Measurements from ENCODE around the gene ATXN7L1.

The ATXN7L1 gene

DNA sequence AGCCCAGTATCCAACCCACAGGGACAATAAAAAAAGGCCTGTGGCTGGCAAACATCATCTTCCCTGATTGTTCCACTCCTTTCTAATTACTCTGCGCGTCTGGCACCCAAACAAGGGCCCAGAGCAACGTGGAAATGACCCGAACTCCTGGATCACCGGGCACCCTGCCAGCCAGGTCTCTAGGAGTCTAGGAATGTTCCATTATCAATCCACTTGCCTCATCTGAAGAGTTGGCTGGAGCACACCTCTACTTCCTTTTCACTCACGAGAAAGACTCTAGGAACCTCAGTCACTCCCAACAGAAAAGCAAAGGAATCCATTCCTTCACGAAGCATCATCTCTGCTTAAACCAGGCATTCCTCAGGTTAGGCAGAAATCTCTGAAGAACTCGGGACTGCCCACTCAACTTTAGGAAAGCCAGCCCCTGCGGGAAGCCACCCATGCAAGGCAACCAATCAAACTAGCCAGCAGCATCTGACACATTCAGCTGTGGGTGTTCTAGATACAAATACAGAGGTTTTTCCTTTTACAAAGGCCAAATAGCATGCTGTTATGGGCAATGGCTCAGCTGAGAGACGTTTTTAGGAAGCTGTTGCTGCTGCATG lies 37.7 kb downstream of the ATXN7L1 start:
- no peak for DNase-seq (ENCODE audit: extremely low read depth, low read depth)
- TF ChIP-seq CTCF (IDR thresholded peaks at IDR 0.05; ENCODE audit: low read depth, low read length, missing control alignments), result no peak
- no peak overlapping the region for H3K4me3 ChIP-seq (replicated peaks; ENCODE audit: low read depth, low read length)

DNA sequence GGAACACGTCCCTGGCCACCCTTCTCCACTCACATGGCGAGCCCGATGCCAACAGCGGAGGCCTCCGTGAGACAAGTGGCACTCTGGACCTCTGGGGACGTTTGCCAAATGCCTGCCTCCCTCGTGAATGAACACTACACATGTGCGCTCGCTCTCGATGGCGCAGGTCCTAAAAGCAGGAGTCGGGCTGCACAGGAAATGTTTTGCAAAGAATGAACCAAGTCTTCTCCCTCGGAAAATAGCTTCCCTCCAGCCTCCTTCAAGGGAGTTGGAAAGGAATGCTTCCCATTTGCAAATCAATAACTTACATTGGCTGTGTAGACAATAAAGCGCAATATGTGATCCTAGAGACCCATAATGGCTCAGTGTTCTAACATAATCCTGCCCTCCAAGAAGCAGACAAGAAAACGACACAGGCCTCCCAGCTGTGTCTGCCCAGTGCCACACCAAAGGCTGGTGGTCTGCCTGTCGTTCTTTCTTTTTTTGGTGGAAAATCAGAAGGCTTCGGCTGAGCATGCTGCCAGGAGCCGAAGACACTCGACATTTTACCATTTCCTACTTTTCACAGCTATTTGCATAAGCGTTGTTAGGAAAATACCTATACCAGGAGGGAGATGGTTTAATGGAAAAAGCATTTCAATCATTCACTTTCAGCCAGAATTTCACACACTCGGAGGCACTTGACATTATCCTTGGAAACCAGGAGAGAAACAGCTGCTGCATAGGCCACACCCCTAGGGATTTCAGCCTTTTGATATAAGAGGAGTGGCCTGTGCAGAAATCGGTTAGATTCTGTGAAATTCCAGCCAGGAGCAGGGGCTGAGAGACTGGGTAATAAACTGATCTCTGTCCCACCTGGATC lies 38.4 kb downstream of the ATXN7L1 start:
- no peak for TF ChIP-seq CTCF (IDR thresholded peaks at IDR 0.05; ENCODE audit: low read depth, low read length, missing control alignments)
- no peak for DNase-seq (ENCODE audit: extremely low read depth, low read depth)
- no peak overlapping the region for H3K4me3 ChIP-seq (replicated peaks; ENCODE audit: low read depth, low read length)

DNA sequence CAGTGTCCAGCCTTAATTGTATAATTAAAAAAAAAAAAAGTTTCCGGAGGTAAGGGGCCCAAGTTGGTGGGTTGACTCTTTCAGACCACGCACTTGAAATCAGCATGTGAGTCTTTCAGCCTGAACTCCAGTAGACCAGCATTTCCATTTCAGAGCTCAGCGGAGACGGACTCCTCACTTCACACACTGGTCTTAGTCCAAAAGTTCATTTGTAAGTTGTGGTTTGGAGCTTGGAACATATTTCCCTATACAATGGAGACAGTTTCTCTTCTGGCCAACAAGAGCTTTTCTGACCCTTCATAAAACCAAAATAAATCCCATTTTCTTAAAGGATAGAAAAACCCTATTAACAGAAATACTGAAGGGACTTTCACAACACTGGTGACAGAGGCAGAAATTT lies 41.0 kb downstream of the ATXN7L1 start:
- no peak for DNase-seq (ENCODE audit: extremely low read depth, low read depth)
- H3K4me3 ChIP-seq (replicated peaks; ENCODE audit: low read depth, low read length), result no peak overlapping the region
- TF ChIP-seq CTCF (IDR thresholded peaks at IDR 0.05; ENCODE audit: low read depth, low read length, missing control alignments), result no peak

DNA sequence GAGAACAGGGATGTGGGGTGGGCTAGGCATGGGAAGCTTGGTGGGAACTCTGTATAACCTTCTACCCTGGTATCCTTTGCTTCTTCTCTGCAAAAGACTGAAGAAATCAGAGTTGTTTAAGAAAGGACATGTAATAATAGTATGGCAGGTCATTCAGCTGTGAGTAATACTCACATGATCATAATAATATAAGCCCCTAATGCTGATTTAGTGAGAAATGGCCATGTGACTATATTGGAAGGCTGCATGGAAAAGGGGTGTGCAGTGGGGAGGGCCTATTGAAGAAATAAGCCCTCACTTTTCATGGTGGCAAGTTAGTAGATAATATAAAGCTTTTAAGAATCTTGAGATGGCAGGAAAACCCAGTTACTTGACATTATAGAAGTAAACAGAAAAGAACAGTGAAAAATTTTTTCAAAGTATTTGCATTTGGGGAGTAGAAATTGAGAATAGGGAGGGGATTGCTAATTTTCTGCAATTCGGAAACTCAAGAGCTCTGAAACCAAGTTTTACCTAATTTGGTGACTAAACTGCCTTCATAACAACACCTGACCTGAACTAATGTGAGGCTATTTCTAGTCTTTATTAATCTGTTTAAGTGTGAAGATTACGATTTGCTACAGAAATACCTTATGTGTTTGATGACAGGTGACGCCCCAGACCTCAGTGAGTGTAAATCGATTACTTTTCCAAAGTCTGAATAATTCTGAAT lies 44.4 kb downstream of the ATXN7L1 start:
- TF ChIP-seq CTCF (IDR thresholded peaks at IDR 0.05; ENCODE audit: low read depth, low read length, missing control alignments), result no peak
- DNase-seq (ENCODE audit: extremely low read depth, low read depth), result no peak

DNA sequence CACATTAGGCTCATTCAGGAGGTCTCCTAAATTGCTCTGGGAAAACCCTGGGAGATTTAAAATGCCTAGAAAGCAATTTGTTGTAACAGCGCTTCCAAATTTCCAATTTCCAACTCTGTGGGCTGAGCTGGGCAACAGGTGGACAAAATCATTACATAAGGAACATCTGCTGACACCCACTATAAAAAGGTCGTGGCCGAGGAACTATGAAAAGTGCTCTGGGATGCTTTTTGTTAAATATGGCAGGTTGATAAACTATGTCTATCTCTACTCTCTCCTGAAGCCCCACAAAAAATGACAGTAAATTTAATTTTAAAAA lies 45.1 kb downstream of the ATXN7L1 start:
- no peak for DNase-seq (ENCODE audit: extremely low read depth, low read depth)
- no peak overlapping the region for H3K4me3 ChIP-seq (replicated peaks; ENCODE audit: low read depth, low read length)
- no peak for TF ChIP-seq CTCF (IDR thresholded peaks at IDR 0.05; ENCODE audit: low read depth, low read length, missing control alignments)

More for the DNA sequence above, 44.4 kb downstream of the ATXN7L1 start:
- H3K4me3 ChIP-seq (replicated peaks; ENCODE audit: low read depth, low read length), result no peak overlapping the region

GRCh38 chr7:105830405-105831301 lies 45.7 kb downstream of the ATXN7L1 start:
- DNase-seq (ENCODE audit: extremely low read depth, low read depth), result peak; percentile 94
- no peak for TF ChIP-seq CTCF (IDR thresholded peaks at IDR 0.05; ENCODE audit: low read depth, low read length, missing control alignments)
- H3K4me3 ChIP-seq (replicated peaks; ENCODE audit: low read depth, low read length), result no peak overlapping the region

Measured in HFF-Myc (cell line).